Inferior parietal cortex (tissue), 1 donor: ENCODE results near the gene RASGRF2.
"Not testable (repeated sequence)": the region's sequence is repeated elsewhere in the genome, so short reads cannot be mapped to it uniquely, and the experiment has no call there.

Experiments
- DNase-seq: peaks from one replicate; pipeline ENCODE4 v3.0.0-alpha.2; 2016; ENCODE audit errors: extremely low spot score

Gene RASGRF2

DNA sequence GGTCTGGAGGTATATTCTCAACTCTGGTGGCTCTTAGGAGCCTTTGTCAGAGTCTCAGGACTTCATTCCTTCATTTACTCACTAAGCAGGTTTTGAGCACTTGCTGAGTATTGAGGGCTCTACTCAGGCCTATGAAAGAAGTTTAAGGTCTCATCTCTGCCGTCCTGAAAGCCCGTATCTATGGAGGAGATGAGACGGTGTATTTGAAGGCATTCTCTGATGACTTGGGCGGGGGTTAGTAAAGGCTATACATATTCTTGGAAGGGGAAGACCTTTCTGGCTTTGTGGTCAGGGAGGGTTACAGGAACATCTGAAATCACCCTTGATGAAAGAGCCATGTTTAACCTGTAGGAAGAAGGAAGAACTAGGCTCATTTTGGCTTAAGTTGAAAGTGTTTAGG, 21.9 kb downstream of the RASGRF2 start:
- no peak for DNase-seq

GRCh38 chr5:80985600-80986228, 25.6 kb downstream of the RASGRF2 start:
- DNase-seq, result no peak

- DNase-seq, result no peak
These were observed 26.2 kb downstream of the RASGRF2 start for GRCh38 chr5:80986382-80986781.

GRCh38 chr5:80987078-80987766, 27.1 kb downstream of the RASGRF2 start:
- DNase-seq, result peak; percentile 52

DNA sequence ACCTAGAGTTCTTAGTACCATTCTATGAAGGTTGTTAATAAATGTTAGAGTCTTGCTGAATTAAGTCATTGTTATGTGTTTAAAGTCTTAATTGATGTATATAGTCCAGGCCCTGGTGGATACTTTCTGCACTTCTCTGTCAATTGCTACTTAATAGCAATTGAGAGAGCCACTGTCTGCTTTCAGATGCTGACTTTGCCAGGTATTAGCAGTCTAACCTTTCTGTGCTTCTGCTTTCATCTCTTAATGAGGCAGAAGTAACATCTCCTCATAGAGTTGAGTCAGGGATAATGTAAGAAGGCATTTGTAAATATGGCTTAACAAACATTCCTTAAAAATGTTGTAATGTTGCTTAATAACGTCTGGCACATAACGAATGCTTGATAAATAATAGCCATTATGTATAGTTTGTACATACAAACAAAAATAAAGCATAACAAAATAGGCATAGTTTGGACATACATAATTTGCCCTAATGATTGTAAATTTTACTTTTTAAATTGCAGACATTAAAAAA, 28.3 kb downstream of the RASGRF2 start:
- DNase-seq, result no peak

GRCh38 chr5:80989883-80990282, 29.7 kb downstream of the RASGRF2 start:
- no peak for DNase-seq

DNA sequence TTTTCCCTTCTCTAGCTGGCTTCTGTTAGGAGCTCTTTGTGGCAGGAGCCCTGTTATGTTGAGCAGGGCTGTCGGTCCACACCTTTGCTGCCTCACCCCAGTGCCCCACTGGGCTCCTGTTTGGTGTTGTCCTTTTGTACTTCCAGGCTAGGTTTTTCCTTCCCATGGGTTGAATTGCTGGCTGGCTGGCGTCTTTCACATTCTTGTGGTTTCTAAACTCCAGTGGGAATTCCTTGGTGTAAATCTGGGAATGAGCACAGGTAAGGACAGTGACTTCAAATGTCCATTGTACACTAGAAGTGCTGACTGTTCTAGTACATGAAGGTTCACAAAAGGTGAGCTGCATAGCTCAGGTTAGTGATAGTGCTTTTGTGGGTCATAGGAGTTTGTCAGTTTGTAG, 30.4 kb downstream of the RASGRF2 start:
- no peak for DNase-seq

DNA sequence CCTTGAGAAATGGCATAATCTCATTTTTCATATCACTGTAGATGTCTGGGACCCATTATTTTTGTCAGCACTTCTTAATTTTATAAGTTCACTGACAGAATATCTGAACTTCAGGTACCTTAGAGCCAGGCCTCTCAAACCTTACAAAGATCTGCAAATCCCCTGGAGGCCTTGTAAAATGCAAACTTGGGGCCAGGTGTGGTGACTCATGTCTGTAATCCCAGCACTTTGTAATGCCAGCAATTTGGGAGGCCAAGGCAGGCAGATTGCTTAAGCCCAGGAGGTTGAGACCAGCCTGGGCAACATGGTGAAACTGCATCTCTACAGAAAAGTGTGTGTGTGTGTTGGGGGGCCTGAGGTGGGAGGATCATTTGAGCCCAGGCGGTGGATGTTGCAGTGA, 30.8 kb downstream of the RASGRF2 start:
- DNase-seq, result no peak

GRCh38 chr5:80995908-80996307, 35.7 kb downstream of the RASGRF2 start:
- no peak for DNase-seq

DNA sequence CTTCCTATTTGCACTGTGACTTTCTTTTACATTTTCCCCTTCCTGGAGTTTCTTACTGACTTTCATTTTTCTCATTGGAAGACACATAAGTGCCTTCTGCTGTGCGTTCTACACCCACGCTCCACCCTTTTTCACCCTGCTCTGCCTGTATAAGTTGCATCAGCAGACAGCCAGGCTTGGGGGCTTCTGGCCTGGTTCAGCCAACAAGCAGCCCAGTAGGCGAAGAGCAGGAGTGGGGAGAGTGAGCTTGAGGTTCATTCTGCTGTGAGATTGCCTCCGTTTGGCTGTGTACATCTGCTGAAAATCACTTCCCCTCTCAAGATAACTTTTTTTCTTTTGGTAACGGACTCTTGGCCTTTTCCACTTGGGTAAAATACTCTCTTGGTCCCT, 38.4 kb downstream of the RASGRF2 start:
- DNase-seq, result no peak

DNA sequence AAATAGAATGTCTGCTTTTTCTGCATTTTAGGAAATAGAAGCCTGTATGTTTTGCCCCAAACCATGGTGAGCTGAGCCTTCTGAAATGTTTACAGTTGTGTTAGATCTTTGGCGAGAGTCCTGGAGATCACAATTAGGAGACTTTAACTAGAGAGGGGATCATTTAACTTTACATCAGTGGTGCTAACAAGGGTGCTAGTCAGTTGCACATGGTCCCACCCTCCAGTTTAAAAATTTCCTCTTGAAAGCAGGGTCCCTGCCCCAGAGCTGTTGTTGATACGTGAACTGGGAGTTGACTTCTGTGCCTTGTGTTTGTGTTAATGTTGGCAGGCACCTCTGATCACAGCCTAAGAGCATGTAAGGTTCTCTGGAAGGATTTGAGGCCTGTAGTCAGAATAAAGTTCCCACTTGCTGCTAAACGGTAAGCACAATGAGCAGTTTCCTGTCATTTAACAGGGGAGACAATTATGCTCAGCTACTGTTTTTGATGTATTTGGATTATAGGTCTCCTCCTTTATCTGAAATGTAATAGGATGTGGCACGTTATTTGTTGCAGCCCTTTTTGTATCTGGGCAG, 43.7 kb downstream of the RASGRF2 start:
- no peak for DNase-seq

DNA sequence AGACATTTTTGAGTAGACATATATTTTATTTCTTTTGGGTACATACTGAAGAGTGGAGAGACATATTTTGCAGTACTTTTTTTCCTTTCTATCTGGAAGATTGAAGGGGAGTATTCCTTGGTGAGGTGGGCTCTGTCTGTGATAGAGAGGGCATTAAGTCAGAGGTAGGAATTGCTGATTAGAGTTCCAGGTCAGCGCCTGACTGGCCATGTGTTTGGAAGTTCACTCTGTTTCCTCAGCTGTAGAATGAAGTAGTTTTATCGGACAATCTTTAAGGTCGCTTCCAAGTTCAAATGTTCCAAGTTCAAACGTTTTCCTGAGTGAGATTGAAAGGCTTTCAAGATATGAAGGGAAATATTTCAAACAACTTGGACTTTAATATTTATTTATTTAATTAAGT, 45.5 kb downstream of the RASGRF2 start:
- no peak for DNase-seq

DNA sequence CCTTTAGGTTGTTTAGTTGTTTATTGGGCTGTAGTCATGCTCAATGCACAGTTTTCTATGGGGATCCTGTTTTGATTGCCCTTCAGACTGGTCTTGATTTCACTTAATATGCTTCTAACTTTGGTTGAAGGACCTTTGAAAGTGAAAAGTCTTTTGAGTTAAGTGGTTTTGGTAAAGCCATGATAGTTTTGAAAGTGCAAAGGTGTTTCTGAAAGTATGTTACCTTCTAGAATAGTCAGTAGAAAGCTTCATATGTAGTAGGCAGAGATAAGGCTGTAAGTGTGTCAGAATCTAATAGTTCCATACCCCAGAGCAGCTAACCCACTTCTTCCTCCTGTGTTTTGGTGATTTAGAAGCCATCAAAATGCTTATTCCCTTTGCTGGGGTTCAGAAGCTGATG, 46.1 kb downstream of the RASGRF2 start:
- no peak for DNase-seq

DNA sequence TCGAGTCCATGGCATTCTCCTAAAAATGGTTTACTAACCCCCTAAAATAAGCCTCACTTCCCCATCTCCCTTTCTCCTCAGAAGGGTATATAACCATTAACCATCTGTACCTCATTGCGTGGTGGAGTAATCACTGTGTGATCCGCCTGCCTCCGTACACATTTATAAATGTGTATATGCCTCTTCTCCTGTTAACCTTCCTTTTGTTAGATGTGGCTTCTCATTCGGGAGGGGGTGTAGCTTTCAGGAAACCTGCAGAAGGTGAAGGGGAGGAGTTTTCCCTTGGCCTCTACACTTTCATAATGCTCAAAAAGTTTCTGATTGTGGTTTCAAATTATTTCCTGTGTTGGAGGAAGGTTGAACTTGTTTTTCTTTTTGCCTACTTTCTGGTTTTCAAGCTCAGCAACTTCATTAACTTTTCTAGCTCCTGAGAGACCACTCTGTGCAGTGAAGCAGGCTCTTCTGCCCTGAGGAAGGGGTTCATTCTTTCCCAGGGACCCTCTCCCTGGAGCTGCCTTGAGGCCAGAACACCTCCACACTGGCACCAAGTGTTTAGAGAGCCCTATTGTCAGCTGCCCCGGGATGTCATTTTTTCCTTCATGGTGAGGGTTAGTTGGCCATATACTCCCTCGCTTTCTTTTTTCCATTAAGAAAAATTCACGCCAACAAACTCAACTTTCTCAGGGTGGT, 46.9 kb downstream of the RASGRF2 start:
- no peak for DNase-seq

DNA sequence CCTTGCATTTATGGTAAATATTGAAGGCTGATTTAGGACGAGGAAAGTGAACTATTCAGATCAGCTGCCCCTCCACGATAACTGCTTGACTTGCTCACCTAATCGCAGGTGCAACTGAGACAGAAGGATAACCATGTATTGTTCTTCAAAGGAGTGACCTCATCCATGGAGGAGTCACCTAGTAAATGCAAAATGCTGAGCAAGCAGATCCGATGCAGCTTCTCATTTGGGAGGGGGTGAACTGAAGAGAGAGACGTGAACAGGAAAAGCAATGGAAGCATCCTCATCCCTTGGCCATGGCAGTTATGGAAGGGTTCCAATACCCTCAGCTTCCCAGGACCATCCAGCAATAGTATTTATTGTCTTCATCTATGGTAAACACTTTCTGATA, 47.5 kb downstream of the RASGRF2 start:
- no peak for DNase-seq

DNA sequence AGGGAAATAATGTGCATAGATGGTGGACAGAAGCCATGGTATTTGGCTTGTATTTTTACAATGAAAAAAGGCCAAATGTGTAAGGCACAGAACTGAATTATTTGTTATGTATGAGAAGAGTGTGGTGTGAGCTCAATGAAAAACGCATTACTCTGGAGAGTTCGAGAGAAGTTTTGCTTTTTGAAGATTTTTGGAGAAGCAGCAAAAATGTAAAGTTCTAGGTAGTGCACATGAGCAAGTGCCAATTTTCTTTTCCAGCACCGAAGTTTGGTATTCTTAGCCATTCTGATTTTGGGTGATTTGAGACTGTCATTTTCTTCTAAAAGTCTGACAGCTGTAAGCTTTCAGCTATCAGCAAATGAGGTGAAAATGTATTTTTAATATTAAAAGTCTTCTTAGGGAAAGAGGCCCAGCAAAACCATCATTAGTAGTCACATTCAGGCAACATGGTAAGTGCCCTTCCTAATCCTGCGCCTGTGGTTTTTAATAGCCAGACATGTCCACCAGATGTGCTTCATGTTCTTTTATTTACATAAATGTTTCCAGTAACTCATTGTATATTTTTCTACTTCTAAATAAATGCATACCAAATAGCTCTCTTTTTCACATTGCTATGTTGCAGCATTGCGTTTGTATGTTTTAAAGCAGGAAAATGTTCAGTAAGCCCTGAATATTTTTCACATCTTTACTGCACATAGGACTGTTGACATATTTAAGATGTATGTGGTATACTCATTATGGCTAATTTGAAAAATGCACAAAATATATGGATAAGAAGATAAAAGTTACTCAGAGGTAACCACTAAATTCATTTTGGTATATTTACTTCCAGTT, 50.4 kb downstream of the RASGRF2 start:
- no peak for DNase-seq

DNA sequence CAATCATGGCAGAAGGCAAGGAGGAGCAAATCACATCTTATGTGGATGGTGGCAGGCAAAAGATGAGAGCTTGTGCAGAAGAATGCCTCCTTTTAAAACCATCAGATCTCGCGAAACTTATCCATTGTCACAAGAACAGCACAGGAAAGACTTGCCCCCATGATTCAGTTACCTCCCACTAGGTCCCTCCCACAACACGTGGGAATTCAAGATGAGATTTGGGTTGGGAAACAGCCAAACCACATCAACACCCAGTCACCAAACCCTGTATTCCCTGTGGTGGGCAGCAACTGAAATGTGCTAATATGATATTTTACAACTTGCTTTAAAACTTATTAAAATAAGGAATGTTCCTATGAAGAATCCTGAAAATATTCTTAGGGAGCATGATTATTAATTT, 54.2 kb downstream of the RASGRF2 start:
- DNase-seq, result no peak

DNA sequence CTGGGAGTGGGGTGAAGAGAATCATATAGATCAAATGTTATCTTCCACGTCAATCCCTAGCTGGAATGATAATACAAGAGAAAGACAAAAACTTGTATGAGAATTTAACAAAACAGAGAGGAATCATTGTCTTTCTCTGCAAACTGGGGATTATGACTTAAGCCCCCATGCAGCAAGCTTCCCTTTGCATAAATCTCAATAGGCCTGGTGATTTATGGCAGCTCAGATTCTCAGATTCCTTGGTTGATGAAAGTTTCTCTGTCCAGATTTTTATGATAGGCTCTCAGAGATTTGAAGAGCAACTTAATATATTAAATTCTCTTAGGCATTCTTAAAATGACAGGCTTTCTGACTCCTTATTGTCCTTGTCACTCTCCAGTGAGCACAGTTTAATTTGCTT, 56.0 kb downstream of the RASGRF2 start:
- no peak for DNase-seq

DNA sequence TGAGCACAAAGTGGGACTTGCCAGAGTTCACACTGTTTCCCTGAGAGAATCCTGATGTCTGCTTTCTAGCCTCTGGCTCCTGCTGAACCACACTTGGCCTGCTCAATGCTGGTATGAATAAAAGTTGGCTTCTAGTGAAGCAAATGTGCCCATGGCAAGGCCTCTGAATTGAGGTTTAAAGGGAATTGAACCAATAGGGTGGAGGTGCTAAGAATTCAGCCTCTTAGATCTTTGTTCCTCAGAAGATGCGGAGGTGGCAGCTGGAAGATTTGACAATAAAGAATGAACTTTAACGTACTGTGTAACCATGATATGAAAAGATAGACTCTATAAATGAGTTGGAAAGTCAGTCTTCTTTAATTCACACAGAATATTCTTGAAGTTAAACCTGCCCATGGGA, 57.2 kb downstream of the RASGRF2 start:
- no peak for DNase-seq

- not testable (repeated sequence) for DNase-seq
These were observed 58.4 kb downstream of the RASGRF2 start for GRCh38 chr5:81018608-81019007.

DNA sequence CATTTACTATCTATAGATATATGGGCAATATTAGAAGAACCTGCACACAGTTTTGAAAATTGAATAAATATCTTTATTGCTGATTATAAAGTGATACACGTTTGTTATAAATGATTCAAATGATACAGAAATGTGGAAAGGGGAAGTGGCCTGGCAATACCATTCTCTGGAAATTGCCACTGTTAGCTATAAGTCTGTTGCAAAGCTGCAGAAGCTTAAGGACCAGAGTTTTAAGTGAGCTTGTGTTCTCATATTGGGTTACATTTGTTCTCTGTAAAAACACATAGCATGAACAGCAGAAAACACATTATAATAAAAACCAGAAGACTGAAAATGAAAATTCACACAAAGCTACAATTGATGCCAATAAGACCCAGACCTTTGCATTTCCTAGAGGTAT, 59.6 kb downstream of the RASGRF2 start:
- no peak for DNase-seq
